Ishikawa (cell line): Measurements from ENCODE around the gene LHX5.

Experiments
- CEBPB ChIP-seq: IDR thresholded peaks from 2 replicates; pipeline ENCODE4 v1.6.1; 2012
- EP300 ChIP-seq: IDR thresholded peaks from 2 replicates; pipeline ENCODE4 v1.6.1; 2012; ENCODE audit warnings: borderline replicate concordance
- TCF12 ChIP-seq: IDR thresholded peaks from 2 replicates; pipeline ENCODE4 v1.6.1; 2012; ENCODE audit warnings: low read depth
- TEAD4 ChIP-seq: IDR thresholded peaks from 2 replicates; pipeline ENCODE4 v1.6.1; 2012

DNA sequence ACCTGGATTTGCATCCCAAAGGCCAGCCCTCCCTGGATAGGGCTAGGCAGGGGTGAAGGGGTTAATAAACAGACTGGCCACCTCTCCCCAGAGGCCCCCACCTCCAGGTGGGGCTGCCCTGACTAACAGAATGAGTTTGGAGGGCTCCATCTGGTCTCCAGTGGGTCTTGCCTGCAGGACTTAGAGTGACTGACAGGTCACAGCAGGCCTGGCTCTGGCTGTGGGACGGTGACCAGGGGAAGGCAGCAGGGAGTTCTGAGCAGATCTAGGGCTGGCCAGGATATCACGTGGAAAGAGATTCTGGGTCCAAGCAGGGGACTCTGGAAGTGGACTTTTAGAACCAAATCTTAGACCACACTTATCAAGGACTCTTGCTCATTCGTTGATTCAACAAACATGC lies 40.9 kb upstream of the LHX5 start:
- TF ChIP-seq CEBPB (no peak), TCF12 (no peak), EP300 (no peak), TEAD4 (no peak)
